ENCODE data around the gene SLC35F5. TPM values are rescaled to one million over a fixed set of nuclear protein-coding genes. Genes with fewer than 3 reads are reported as not detected.

Gene SLC35F5
- total RNA-seq, 1 donor from 2014 or later, result 48.3 TPM

- no peaks in the 10 kb centered on the region for H3K9me3 Mint-ChIP-seq
- ChIA-PET CTCF (no interaction called here), POLR2A (interaction anchor here (1.0 kb wide), 1 partner anchor 23 kb away, joined by 3 read pairs; no protein-coding TSS in a partner anchor)
- TF ChIP-seq CTCF (IDR thresholded peaks at IDR 0.05), result no peak
- peaks cover 6% of the 10 kb centered on the region for H3K4me1 Mint-ChIP-seq
- no peaks in the 10 kb centered on the region for H3K27me3 Mint-ChIP-seq
- ATAC-seq (ENCODE audit: low read depth), result peak; percentile 77
- H3K36me3 Mint-ChIP-seq (ENCODE audit: low read depth), result peaks cover 49% of the 10 kb centered on the region
- intact Hi-C loops (cut with micrococcal nuclease), result no loop called here
- H3K4me3 Mint-ChIP-seq, result no peak overlapping the region
- peak overlapping the region; percentile 30 for H3K27ac Mint-ChIP-seq
- no peak for DNase-seq
These were observed 22.3 kb downstream of the SLC35F5 start for GRCh38 chr2:113734185-113734584.

- Mint-ChIP-seq H3K27me3 (no peaks in the 10 kb centered on the region), H3K27ac (no peak overlapping the region), H3K4me1 (no peaks in the 10 kb centered on the region), H3K36me3 (ENCODE audit: low read depth) (peaks cover 59% of the 10 kb centered on the region), H3K9me3 (no peaks in the 10 kb centered on the region), H3K4me3 (no peak overlapping the region)
- DNase-seq (no peak), ATAC-seq (ENCODE audit: low read depth) (no peak)
- no peak for TF ChIP-seq CTCF (IDR thresholded peaks at IDR 0.05)
- CTCF ChIA-PET, result interaction anchor here (1.9 kb wide), 1 partner anchor 10 kb away, joined by 5 read pairs; no protein-coding TSS in a partner anchor
- POLR2A ChIA-PET, result no interaction called here
- intact Hi-C loops (cut with micrococcal nuclease), result no loop called here
These were observed 32.4 kb downstream of the SLC35F5 start for GRCh38 chr2:113724010-113724409.

GRCh38 chr2:113723411-113723810, 33.0 kb downstream of the SLC35F5 start:
- CTCF ChIA-PET, result interaction anchor here (1.9 kb wide), 1 partner anchor 10 kb away, joined by 5 read pairs; no protein-coding TSS in a partner anchor
- H3K27me3 Mint-ChIP-seq, result no peaks in the 10 kb centered on the region
- no peak for ATAC-seq (ENCODE audit: low read depth)
- no peaks in the 10 kb centered on the region for H3K4me1 Mint-ChIP-seq
- H3K4me3 Mint-ChIP-seq, result no peak overlapping the region
- POLR2A ChIA-PET, result no interaction called here
- H3K36me3 Mint-ChIP-seq (ENCODE audit: low read depth), result peaks cover 58% of the 10 kb centered on the region
- no peaks in the 10 kb centered on the region for H3K9me3 Mint-ChIP-seq
- H3K27ac Mint-ChIP-seq, result no peak overlapping the region
- DNase-seq, result no peak
- no peak for TF ChIP-seq CTCF (IDR thresholded peaks at IDR 0.05)
- intact Hi-C loops (cut with micrococcal nuclease), result no loop called here

- Mint-ChIP-seq H3K36me3 (ENCODE audit: low read depth) (peaks cover 56% of the 10 kb centered on the region), H3K4me3 (no peak overlapping the region), H3K4me1 (no peaks in the 10 kb centered on the region), H3K27ac (no peak overlapping the region), H3K27me3 (no peaks in the 10 kb centered on the region), H3K9me3 (no peaks in the 10 kb centered on the region)
- CTCF ChIA-PET, result interaction anchor here (0.8 to 1.0 kb wide), 2 partner anchors 13 kb away, joined by 3 read pairs; no protein-coding TSS in a partner anchor
- intact Hi-C loops (cut with micrococcal nuclease), result no loop called here
- DNase-seq (no peak), ATAC-seq (ENCODE audit: low read depth) (no peak)
- POLR2A ChIA-PET, result interaction anchor here (0.6 to 0.7 kb wide), 2 partner anchors 36 to 50 kb away, joined by 3 to 13 read pairs; partner anchors contain the start of gene SLC35F5
- TF ChIP-seq CTCF (IDR thresholded peaks at IDR 0.05), result no peak
These were observed 36.3 kb downstream of the SLC35F5 start for GRCh38 chr2:113720167-113720566.

GRCh38 chr2:113716291-113716690, 40.2 kb downstream of the SLC35F5 start:
- DNase-seq (no peak), ATAC-seq (ENCODE audit: low read depth) (no peak)
- H3K4me1 Mint-ChIP-seq, result no peaks in the 10 kb centered on the region
- intact Hi-C loops (cut with micrococcal nuclease), result no loop called here
- ChIA-PET CTCF (no interaction called here), POLR2A (no interaction called here)
- H3K36me3 Mint-ChIP-seq (ENCODE audit: low read depth), result peaks cover 55% of the 10 kb centered on the region
- H3K4me3 Mint-ChIP-seq, result no peak overlapping the region
- TF ChIP-seq CTCF (IDR thresholded peaks at IDR 0.05), result no peak
- H3K27ac Mint-ChIP-seq, result no peak overlapping the region
- H3K9me3 Mint-ChIP-seq, result no peaks in the 10 kb centered on the region
- H3K27me3 Mint-ChIP-seq, result no peaks in the 10 kb centered on the region
